ENCODE data around the gene RHOT2. TPM values are rescaled to one million over a fixed set of nuclear protein-coding genes. Genes with fewer than 3 reads are reported as not detected.

The RHOT2 gene
- total and polyA plus RNA-seq, 3 donors from 2014 or later, result 77.7 to 176 (median 157) TPM

DNA sequence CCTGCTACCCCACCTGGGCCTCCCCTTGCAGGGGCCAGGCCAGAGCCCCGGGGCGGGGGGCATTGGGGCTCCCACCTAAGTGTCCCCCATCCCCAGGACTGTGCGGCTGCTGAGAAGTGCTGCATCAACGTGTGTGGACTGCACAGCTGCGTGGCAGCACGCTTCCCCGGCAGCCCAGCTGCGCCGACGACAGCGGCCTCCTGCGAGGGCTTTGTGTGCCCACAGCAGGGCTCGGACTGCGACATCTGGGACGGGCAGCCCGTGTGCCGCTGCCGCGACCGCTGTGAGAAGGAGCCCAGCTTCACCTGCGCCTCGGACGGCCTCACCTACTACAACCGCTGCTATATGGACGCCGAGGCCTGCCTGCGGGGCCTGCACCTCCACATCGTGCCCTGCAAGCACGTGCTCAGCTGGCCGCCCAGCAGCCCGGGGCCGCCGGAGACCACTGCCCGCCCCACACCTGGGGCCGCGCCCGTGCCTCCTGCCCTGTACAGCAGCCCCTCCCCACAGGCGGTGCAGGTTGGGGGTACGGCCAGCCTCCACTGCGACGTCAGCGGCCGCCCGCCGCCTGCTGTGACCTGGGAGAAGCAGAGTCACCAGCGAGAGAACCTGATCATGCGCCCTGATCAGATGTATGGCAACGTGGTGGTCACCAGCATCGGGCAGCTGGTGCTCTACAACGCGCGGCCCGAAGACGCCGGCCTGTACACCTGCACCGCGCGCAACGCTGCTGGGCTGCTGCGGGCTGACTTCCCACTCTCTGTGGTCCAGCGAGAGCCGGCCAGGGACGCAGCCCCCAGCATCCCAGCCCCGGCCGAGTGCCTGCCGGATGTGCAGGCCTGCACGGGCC lies 35.2 kb upstream of the RHOT2 start:
- Histone ChIP-seq H3K4me3 (no peak overlapping the region), H3K9me3 (no peaks in the 10 kb centered on the region), H3K4me1 (peaks cover 33% of the 10 kb centered on the region), H3K27ac (no peak overlapping the region), H3K36me3 (ENCODE audit: low read depth, missing control alignments) (no peaks in the 10 kb centered on the region), H3K27me3 (no peaks in the 10 kb centered on the region)
- TF ChIP-seq, protein P1, sequence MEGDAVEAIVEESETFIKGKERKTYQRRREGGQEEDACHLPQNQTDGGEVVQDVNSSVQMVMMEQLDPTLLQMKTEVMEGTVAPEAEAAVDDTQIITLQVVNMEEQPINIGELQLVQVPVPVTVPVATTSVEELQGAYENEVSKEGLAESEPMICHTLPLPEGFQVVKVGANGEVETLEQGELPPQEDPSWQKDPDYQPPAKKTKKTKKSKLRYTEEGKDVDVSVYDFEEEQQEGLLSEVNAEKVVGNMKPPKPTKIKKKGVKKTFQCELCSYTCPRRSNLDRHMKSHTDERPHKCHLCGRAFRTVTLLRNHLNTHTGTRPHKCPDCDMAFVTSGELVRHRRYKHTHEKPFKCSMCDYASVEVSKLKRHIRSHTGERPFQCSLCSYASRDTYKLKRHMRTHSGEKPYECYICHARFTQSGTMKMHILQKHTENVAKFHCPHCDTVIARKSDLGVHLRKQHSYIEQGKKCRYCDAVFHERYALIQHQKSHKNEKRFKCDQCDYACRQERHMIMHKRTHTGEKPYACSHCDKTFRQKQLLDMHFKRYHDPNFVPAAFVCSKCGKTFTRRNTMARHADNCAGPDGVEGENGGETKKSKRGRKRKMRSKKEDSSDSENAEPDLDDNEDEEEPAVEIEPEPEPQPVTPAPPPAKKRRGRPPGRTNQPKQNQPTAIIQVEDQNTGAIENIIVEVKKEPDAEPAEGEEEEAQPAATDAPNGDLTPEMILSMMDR (IDR thresholded peaks at IDR 0.05), result no peak
- no peak for TF ChIP-seq POLR2A (IDR thresholded peaks at IDR 0.05)
- intact Hi-C loops (cut with DNase I; ENCODE audit: low total_unique reads), result loop anchor here (10.0 kb wide), 1 partner anchor 48 kb away; no protein-coding TSS in a partner anchor
- WGBS, 2 donors, result 89 to 94% methylated on average over 18 to 47 of the region's 67 CpGs
- DNase-seq, result no peak

DNA sequence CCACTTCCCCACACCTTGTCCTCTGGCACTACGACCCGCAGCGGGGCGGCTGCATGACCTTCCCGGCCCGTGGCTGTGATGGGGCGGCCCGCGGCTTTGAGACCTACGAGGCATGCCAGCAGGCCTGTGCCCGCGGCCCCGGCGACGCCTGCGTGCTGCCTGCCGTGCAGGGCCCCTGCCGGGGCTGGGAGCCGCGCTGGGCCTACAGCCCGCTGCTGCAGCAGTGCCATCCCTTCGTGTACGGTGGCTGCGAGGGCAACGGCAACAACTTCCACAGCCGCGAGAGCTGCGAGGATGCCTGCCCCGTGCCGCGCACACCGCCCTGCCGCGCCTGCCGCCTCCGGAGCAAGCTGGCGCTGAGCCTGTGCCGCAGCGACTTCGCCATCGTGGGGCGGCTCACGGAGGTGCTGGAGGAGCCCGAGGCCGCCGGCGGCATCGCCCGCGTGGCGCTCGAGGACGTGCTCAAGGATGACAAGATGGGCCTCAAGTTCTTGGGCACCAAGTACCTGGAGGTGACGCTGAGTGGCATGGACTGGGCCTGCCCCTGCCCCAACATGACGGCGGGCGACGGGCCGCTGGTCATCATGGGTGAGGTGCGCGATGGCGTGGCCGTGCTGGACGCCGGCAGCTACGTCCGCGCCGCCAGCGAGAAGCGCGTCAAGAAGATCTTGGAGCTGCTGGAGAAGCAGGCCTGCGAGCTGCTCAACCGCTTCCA lies 34.4 kb upstream of the RHOT2 start:
- H3K27ac ChIP-seq, result no peak overlapping the region
- H3K4me3 ChIP-seq, result no peak overlapping the region
- intact Hi-C loops (cut with DNase I; ENCODE audit: low total_unique reads), result loop anchor here (10.0 kb wide), 1 partner anchor 49 kb away; no protein-coding TSS in a partner anchor
- H3K36me3 ChIP-seq (ENCODE audit: low read depth, missing control alignments), result no peaks in the 10 kb centered on the region
- TF ChIP-seq POLR2A (IDR thresholded peaks at IDR 0.05), result no peak
- TF ChIP-seq, protein P1 (IDR thresholded peaks at IDR 0.05), result no peak
- 85 to 96% methylated on average over 23 to 65 of the region's 74 CpGs for WGBS, 2 donors
- peaks cover 40% of the 10 kb centered on the region for H3K4me1 ChIP-seq
- DNase-seq, result no peak
- no peaks in the 10 kb centered on the region for H3K27me3 ChIP-seq
- no peaks in the 10 kb centered on the region for H3K9me3 ChIP-seq

DNA sequence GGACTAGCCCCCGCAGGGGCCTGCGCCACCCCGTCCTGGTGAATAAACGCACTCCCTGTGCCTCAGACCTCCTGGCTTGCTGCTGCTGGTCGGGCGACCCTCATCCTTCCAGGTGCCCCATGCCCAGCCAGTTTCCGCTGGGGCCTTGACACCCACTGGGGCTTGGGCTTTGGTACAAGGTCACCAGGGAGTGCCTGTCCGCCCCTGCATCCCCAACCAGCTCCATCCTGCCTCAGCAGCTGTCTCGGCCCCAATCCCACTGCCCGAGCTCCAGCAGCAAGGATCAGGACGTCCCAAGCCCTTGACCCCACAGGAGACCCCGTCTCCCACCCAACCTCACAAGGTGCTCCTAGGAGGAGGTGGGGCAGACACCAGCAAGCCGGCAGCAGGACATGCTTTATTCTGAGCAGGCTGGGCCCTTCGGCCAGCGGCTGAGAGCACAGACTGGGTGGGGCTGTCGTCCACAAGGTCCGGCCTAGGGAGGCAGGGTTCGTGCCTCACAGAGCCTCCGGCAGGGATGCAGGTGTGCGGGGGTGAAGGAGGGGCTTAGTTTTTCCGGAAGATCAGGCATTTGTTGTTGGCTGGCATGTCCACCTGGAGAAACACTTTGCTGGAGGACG lies 33.8 kb upstream of the RHOT2 start:
- intact Hi-C loops (cut with DNase I; ENCODE audit: low total_unique reads), result loop anchor here (10.0 kb wide), 1 partner anchor 49 kb away; no protein-coding TSS in a partner anchor
- H3K27me3 ChIP-seq, result no peaks in the 10 kb centered on the region
- DNase-seq, result no peak
- no peaks in the 10 kb centered on the region for H3K9me3 ChIP-seq
- H3K4me1 ChIP-seq, result peaks cover 40% of the 10 kb centered on the region
- no peak overlapping the region for H3K27ac ChIP-seq
- no peak overlapping the region for H3K4me3 ChIP-seq
- WGBS, 2 donors, result 68 to 88% methylated on average over 9 to 22 of the region's 22 CpGs
- no peak for TF ChIP-seq POLR2A (IDR thresholded peaks at IDR 0.05)
- TF ChIP-seq, protein P1 (IDR thresholded peaks at IDR 0.05), result no peak
- H3K36me3 ChIP-seq (ENCODE audit: low read depth, missing control alignments), result no peaks in the 10 kb centered on the region

DNA sequence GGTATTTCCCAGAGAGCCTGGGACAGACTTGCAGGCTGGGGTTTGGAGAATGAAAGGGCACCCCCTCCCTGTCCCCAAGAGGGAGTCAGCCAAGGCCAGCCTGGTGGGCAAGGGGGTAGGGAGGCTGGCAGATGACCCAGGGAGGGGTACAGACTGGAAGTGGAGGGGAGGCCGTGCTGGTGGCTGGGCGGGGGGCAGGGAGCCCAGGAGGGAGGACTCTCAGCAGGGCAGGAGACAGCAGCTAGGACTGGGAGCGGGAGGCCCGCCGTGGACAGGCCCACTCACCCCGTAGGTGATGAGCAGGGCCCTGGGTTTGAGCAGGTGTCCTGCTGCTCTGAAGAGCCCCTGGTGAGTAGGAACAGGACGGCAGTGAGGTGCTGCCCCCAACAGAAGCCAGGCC lies 32.9 kb upstream of the RHOT2 start:
- intact Hi-C loops (cut with DNase I; ENCODE audit: low total_unique reads), result loop anchor here (10.0 kb wide), 1 partner anchor 50 kb away; no protein-coding TSS in a partner anchor
- H3K4me1 ChIP-seq, result peaks cover 34% of the 10 kb centered on the region
- no peaks in the 10 kb centered on the region for H3K9me3 ChIP-seq
- no peaks in the 10 kb centered on the region for H3K36me3 ChIP-seq (ENCODE audit: low read depth, missing control alignments)
- H3K27ac ChIP-seq, result no peak overlapping the region
- TF ChIP-seq, protein P1 (IDR thresholded peaks at IDR 0.05), result no peak
- TF ChIP-seq POLR2A (IDR thresholded peaks at IDR 0.05), result no peak
- no peak for DNase-seq
- WGBS, 2 donors, result 69 to 88% methylated on average over 3 to 7 of the region's 7 CpGs
- no peaks in the 10 kb centered on the region for H3K27me3 ChIP-seq
- no peak overlapping the region for H3K4me3 ChIP-seq

Measured in testis (tissue), 3 donors.